SIG-M5 (cell line): ENCODE data around the gene FANCC.

Experiments used
- DNase-seq: peaks from one replicate; lab custom pipeline; 2025; lab: John Stamatoyannopoulos, UW

Gene FANCC

DNA sequence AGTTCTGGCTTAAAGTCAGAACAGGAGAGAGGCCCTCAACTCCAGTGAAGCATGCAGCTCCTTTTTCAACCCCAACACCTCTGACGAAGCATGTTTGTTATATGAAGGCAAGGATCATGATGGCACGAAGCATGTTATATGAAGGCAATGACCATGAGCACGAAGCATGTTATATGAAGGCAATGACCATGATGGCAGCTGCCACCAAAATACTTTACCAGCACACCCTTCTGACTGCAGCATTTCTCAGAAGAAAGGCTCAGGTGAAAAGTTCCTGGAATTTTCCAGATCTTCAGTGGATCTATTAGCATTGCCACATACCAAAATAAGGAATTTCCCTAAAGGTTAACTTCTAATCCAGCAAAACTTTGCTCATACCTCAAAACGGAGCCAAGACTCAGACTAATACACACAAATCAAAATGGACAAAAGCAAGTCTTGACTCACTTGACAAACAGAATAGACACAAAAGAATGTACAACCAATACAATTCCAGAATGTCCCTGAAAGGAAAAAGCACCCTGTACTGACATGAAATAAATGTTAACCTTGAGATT is 217.4 kb downstream of the FANCC start:
- DNase-seq = no peak

DNA sequence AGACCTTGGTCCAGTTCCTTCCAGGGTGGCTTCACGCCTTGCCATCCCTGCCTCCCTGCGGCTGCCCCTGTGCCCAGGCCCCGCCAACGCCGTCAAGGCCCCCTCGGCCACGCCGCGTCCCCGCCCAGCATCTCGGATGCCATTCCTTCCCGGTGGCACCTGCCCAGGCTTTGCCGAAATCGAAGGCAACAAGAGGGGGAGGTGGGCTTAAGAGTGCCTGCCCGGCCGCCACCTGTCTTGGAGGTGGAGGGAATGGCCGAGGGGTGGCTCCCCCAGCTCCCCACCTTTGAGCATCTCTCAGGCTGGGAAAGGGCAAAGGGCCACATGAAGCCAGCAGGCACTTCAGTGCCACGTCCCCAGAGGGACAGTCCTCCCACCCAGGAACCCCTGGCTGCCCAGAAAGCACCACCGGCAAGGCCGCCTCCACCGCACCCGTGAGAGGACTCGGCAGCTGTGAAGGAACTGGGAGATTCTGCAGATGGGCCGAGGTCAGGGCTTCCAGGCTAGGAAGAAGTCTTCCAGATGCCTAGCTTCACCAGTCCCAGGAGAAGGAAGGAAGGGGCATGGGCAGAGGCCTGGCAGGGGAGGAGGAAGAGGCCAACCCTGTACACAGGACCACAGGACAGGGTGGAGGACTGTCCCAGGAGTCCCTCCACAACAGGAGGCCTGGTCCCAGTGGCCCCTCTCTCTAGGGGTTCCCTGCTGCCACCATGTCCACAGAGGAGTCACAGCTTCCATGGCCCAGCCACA is 218.0 kb downstream of the FANCC start:
- no peak for DNase-seq

DNA sequence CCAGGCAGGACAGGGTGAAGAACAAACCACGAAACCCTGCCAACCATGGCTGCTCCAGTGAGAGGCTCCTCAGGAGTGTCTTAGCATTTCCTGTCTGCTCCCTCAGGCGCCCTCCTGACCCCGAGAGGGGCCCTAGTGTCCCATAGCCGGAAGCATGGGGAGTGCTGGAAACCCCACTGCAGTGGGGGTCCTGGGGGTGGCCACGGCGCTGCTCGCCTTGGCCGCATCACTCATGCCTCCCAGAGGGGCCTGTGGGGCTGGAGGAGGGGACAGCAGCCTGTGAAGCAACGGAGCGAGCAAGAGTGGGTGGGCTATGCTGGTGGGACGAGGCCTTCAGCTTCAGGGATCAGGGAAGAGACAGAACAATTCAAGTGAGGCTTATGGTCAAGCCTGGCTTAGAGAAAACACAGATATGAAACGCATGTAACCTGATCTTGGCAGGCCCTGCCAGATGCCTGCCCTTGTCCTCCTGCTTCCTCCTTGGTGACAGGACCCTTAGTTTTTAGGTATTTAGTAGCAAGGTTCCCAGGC is 219.1 kb downstream of the FANCC start:
- DNase-seq = no peak

- no peak for DNase-seq
These were observed 220.2 kb downstream of the FANCC start for GRCh38 chr9:95097279-95097678.

GRCh38 chr9:95096807-95097206 is 220.7 kb downstream of the FANCC start:
- DNase-seq = no peak

DNA sequence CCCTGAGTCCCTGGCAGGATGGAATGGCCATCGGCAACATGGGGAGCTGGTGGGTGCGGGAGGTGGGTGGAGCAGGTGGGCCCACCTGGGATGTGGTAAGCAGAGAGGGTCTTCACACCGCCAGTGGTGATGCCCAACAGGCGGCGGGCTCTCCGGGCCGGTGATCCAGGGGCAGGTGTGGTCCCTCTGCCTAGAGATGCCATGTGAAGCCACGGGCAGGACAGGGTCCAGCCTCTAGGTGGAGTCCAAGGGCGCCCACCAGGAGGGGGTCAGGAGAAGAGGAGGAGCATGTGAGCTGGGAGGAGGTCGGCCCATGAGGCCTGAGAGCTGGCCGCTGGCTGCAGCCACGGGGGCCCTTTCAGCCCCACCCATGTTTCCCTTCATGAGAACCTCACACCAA is 221.1 kb downstream of the FANCC start:
- no peak for DNase-seq

- no peak for DNase-seq
These were observed 221.7 kb downstream of the FANCC start for GRCh38 chr9:95095641-95096355.

DNA sequence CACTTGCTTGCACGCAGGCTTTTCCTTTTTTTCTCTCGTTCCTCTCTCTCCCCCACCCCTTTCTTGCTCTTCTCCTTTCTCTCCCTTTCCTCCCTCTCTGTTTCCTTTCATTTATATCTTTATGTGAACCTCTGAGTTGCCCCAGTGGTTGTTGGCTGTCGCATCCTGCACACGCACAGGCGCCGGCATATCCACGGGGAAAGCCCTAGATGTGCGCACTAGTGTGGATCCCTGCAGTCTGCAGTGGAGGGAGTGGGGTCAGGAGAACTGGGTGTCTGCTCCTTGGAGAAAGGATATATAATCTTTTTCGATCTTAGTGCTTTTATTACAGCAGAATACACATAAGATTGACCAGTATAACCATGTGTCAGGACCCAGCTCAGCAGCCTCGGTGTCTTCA is 223.5 kb downstream of the FANCC start:
- DNase-seq = no peak

DNA sequence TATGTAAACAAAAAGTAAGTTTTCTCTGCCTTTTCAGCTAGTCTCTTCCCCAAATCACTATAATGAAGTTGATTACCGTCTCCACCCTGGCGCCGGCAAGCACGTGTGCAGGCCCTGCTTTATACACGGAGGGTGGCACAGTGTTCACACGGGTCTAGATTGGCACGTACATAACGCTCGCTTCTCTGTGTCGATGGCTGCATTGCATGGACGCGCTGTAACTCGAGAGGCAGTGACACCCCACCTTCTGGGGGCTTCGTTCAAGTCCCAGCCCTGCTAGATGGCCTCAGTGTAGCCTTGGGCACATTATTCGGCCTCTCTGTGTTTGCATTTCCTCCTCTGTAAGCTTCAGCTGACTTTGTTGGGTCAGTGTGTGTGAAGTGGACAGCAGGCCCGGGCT is 223.9 kb downstream of the FANCC start:
- no peak for DNase-seq

DNA sequence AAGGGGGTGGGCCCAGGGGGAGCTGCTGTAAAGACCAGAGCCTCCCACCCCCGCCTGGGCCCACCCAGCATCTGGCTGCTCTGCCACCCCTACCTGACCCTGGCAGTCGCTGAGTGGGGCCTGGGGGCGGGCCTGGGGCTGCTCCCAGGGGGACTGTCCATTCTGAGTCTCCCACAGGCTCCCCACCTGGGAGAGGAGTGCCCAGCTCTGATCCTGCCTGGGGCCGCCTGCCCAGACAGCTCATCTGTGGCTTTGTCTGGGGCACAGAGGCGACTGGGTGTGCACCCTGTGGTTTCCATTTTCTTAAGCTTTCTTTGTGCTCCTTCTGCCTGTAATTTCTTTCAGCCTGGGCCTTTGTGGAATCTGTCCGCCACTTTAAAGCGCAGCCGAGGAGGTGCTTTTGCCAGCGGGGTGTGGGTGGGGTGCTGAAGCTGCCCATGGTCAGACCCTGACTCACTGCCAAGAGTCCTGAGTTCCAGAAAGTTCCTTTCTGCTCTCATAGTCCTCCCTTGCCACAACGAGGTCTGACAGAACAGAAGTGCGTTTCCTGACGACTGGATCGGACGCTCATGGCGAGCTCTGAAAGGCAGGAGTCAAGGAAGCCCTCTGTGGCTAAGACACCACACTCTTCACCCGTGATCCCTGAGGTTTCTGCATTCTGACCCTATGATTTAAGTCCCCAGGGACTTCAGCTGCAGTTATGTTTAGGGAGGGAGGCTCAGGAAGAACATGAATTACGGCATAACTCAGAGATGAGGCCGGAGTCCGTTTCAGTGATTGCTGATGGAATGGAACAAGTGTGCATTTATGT is 225.0 kb downstream of the FANCC start:
- DNase-seq = no peak

- no peak for DNase-seq
These were observed 225.8 kb downstream of the FANCC start for GRCh38 chr9:95091601-95092261.

DNA sequence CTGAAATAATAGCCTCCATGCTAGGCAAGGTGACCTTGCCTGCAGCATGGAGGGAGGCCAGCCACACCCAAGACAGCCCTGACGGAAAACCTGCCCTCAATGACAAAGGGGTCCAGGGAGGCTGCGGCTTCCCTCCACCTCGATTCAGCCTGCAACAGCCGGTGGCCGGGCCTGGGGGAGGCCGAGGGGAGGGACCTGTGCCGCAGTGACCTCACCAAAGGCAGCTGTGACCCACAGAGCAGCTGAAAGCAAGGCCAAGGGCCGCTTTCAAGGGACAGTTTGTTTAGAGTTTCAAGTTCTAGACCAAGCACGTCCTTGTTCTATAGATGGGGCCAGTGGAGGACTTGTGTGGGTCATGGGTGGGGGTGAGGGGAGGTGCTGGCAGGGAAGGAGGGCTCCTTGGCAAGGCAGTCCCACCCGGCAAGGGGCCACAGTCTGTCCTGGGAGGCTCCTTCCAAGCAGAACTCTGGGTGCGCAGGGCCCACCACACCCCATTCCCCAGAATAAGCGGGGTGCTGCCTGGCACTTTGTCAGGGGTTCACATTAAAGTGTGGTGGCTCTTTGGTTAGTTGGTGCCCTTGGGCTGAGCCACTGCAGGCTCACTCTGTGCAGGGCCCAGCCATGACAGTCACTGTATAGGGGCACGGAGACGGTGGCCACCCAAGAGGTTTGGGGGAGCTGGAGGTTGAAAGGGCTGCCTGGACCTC is 226.5 kb downstream of the FANCC start:
- no peak for DNase-seq

DNA sequence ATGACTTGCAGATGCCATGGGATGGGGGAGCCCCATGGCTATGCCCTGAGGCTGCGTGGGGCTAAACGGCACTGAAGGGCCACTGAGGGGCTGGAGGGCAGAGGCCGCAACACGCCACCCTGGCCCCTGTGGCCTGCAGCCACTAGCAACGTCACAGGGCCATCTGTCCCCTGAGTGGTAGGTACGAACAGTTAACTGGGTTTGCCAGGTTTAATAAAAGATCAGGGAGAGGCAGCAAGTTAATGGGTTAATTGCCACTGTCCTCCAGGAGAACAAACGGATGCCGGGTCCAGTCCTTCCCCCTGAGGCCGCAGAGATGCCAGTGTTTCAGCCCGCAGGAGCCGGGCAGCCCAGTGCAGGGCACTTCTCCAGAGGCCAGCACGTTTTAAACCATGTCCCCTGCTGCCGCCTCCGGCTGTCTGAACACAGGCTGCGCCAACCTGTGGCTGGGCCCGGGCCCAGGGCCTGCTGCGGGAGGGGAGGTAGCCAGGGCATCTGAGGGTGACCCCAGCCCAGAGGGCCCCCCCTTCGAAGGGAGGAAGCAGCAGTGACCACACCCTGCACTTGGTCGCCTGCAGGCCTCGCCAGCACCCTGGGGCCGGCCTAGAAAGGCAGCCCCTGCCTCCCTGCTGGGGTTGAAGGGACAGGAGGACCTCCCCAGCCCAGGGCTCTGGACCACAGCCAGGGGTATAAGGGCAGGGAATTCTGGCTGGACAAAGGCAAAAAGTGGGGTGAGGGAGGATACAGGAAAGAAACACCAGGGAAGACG is 227.3 kb downstream of the FANCC start:
- no peak for DNase-seq

GRCh38 chr9:95089257-95090022 is 228.1 kb downstream of the FANCC start:
- no peak for DNase-seq

DNA sequence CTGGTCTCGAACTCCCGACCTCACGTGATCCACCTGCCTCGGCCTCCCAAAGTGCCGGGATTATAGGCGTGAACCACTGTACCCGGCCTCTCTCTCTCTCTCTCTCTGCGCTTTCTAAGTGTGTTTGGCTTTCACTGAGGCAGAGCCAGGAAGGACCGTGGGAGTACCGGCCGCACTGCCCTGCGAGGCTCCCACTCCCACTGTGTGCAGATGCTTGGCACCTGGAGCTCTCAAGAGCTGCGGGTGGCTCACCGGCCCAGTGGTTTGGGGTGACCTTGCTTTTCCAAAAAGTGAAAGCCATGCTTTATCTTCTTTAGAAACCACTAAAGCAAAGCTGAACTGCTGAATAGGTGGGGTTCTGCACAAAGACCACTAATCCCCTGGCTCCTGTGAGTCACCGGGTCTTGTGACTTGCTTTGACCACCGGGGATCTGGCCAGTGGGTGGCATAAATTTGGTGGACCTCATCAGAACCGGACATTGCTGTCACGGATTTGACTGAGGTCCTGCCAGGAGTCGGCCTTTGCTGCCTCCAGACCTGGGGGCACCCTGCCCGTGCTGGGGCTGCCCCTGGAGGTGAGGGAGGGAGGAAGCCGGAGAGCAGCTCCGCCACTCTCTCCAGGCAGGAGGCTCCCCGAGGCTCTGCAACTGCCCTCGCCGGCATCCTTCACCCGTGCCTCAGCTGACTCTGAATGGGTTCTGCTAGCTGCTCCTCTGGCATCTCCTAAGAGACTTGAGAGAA is 228.9 kb downstream of the FANCC start:
- no peak for DNase-seq

GRCh38 chr9:95087659-95088242 is 229.8 kb downstream of the FANCC start:
- DNase-seq = no peak

GRCh38 chr9:95086564-95086955 is 230.9 kb downstream of the FANCC start:
- DNase-seq = no peak

DNA sequence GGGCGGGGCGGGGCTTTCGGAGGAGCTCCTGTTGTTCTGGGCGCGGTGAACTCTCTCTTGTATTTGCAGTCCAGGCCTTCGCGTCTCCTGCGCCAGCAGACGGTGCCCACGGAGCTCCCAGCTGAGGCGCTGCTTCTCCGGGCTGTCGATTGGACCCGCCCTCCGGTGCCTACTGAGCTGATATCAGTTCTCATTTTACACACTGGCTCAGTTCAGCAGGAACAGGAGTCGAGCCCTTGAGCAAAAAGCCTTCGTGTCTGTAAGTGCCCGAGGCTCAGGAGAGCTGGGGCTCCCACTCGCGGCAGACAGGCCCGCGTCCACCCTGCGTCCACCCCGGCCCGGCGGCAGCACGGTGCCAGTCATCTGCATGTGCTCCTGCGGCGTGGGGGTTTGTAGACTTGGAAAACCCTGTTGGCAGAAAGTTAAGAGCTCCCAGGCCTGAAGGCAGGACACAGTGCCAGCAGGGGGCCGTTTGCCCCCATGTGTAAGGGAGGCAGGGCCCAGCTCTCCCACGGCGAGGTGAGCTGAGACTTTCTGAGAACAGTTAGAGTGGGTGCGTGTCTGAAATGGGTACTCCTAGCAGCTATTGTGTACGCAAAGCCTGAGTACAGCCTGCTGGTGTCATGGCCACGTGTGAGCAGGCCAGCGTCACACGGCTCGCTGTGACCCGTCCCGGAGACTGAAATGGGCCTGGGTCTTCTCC is 231.5 kb downstream of the FANCC start:
- no peak for DNase-seq
